Activated CD8-positive, alpha-beta memory T cell treated with anti-CD3 and anti-CD28 coated beads, Interleukin-2, amount 50 U/mL, for 24 hours (primary cell): ENCODE results near the gene RBBP9.
"Not testable (repeated sequence)": the region's sequence is repeated elsewhere in the genome, so short reads cannot be mapped to it uniquely, and the experiment has no call there.

Experiments used
- DNase-seq: peaks from one replicate; pipeline ENCODE4 v3.0.0-alpha.2; 2020; ENCODE audit errors: extremely low read depth

The RBBP9 gene

GRCh38 chr20:18504479-18505060 is 7.5 kb upstream of the RBBP9 start:
- DNase-seq: no peak

- not testable (repeated sequence) for DNase-seq
Measured at GRCh38 chr20:18501672-18502071, 4.6 kb upstream of the RBBP9 start.

- no peak for DNase-seq
Measured at GRCh38 chr20:18497603-18498002, 578 bp upstream of the RBBP9 start.

GRCh38 chr20:18496042-18496441 is 983 bp downstream of the RBBP9 start:
- DNase-seq: no peak

- no peak for DNase-seq
Measured at GRCh38 chr20:18488301-18488700, 8.7 kb downstream of the RBBP9 start.

GRCh38 chr20:18481596-18481995 is 15.4 kb downstream of the RBBP9 start:
- no peak for DNase-seq

- DNase-seq: no peak
Measured at GRCh38 chr20:18477821-18478220, 19.2 kb downstream of the RBBP9 start.

GRCh38 chr20:18477218-18477617 is 19.8 kb downstream of the RBBP9 start:
- DNase-seq: no peak

- DNase-seq: peak; percentile 77
Measured at GRCh38 chr20:18466894-18467730, 29.9 kb downstream of the RBBP9 start, which contains the start of the genes DZANK1 and POLR3F. Gene DZANK1 (minus strand): TSS chr20:18467030. CDS start chr20:18465358, 1,672 bp downstream. Gene POLR3F (plus strand): TSS chr20:18467390. CDS start chr20:18467507, 117 bp downstream.

- DNase-seq: no peak
Measured at GRCh38 chr20:18466574-18466893, 30.5 kb downstream of the RBBP9 start.

GRCh38 chr20:18465536-18466200 is 31.4 kb downstream of the RBBP9 start:
- no peak for DNase-seq

- no peak for DNase-seq
Measured at GRCh38 chr20:18456600-18456999, 40.4 kb downstream of the RBBP9 start.

GRCh38 chr20:18443886-18444285 is 53.1 kb downstream of the RBBP9 start:
- no peak for DNase-seq

- no peak for DNase-seq
Measured at GRCh38 chr20:18440403-18440802, 56.6 kb downstream of the RBBP9 start.

GRCh38 chr20:18436847-18437246 is 60.2 kb downstream of the RBBP9 start:
- DNase-seq: no peak
